Caco-2 (cell line): ENCODE results near the gene SPOCK1. TPM values are rescaled to one million over a fixed set of nuclear protein-coding genes. Genes with fewer than 3 reads are reported as not detected.

Experiments
- BruUV-seq: library from RNA; stranded (reverse); fragments of 400-500 nt; replicated peaks from 2 replicates; lab custom pipeline; 2021; lab: Mats Ljungman, UMichigan
- CTCF ChIA-PET: fragments of 300-600 bp; sonication (Branson Sonifier 250); formaldehyde crosslinking; loops from one replicate; lab custom pipeline; 2022; ENCODE audit warnings: antibody characterized with exemption; lab: Charles Lee
- POLR2A ChIA-PET: fragments of 300-600 bp; sonication (Branson Sonifier 250); formaldehyde crosslinking; loops from one replicate; lab custom pipeline; 2022; ENCODE audit warnings: antibody characterized with exemption; lab: Charles Lee
- DNase-seq, 2 experiments: peaks; one replicate each; pipeline versions ENCODE4 v3.0.0 to v3.0.0-alpha.2; 2020 to 2022
- H3K27me3 ChIP-seq: replicated peaks from 2 replicates; pipeline ENCODE4 v1.6.0; 2011; ENCODE audit warnings: low read length; ENCODE audit not compliant: control insufficient read depth, insufficient read depth
- H3K36me3 ChIP-seq: 2 replicates; pipeline ENCODE4 v1.5.1; 2011; ENCODE audit warnings: low read length; ENCODE audit not compliant: control insufficient read depth, insufficient read depth
- H3K4me1 ChIP-seq: fragments of 250-450 bp; sonication (Bioruptor Pico); 2 replicates; pipeline ENCODE4 v1.5.1; 2020; ENCODE audit warnings: mild to moderate bottlenecking
- H3K4me3 ChIP-seq: 2 replicates; pipeline ENCODE4 v1.5.1; 2011; ENCODE audit warnings: low read depth, mild to moderate bottlenecking, control low read depth, low read length
- H3K9me3 ChIP-seq: fragments of 250-450 bp; sonication (Bioruptor Pico); 2 replicates; pipeline ENCODE4 v1.5.1; 2020; ENCODE audit warnings: mild to moderate bottlenecking, moderate library complexity
- H3K27ac Mint-ChIP-seq: one replicate; pipeline ENCODE4 v1.8.0; 2022; ENCODE audit warnings: mixed read lengths; ENCODE audit not compliant: unreplicated experiment
- H3K27me3 Mint-ChIP-seq: one replicate; pipeline ENCODE4 v1.8.0; 2022; ENCODE audit warnings: mixed read lengths; ENCODE audit not compliant: insufficient read depth, unreplicated experiment
- H3K36me3 Mint-ChIP-seq: one replicate; pipeline ENCODE4 v1.8.0; 2022; ENCODE audit warnings: mild to moderate bottlenecking, mixed read lengths; ENCODE audit not compliant: insufficient read depth, unreplicated experiment
- H3K4me1 Mint-ChIP-seq: one replicate; pipeline ENCODE4 v1.8.0; 2022; ENCODE audit warnings: low read depth, mixed read lengths; ENCODE audit not compliant: unreplicated experiment
- H3K4me3 Mint-ChIP-seq: one replicate; pipeline ENCODE4 v1.8.0; 2022; ENCODE audit warnings: mild to moderate bottlenecking, moderate library complexity, mixed read lengths; ENCODE audit not compliant: unreplicated experiment
- H3K9me3 Mint-ChIP-seq: one replicate; pipeline ENCODE4 v1.8.0; 2022; ENCODE audit warnings: mixed read lengths; ENCODE audit not compliant: unreplicated experiment
- CTCF ChIP-seq, 2 experiments: fragments of 200-600 bp in 1 of 2; IDR thresholded peaks; 1 replicate in 1 of 2; 2 replicates in 1 of 2; pipeline versions ENCODE4 v1.5.1 to v1.8.0; 2011 to 2022; ENCODE audit warnings: antibody characterized with exemption in 1 of 2, control low read depth in 1 of 2, inconsistent platforms in 1 of 2, low read depth in 1 of 2, low read length in 1 of 2, mild to moderate bottlenecking in 1 of 2, moderate library complexity in 1 of 2; ENCODE audit not compliant: insufficient read depth in 1 of 2, severe bottlenecking in 1 of 2, unreplicated experiment in 1 of 2
- intact Hi-C: fragments of 100-400 bp; cut with micrococcal nuclease; formaldehyde crosslinking; loops from one replicate; pipeline ENCODE4 v1.10.0; 2022; ENCODE audit not compliant: unreplicated experiment
- total RNA-seq: library from RNA; stranded (reverse); gene quantifications from 2 replicates; pipeline ENCODE4 v1.2.3, GENCODE V29; 2022

Gene SPOCK1
- total RNA-seq, 1 experiment from 2014 or later, result not detected

GRCh38 chr5:137510671-137511070 lies 11.5 kb upstream of the SPOCK1 start:
- H3K27ac Mint-ChIP-seq, result no peak overlapping the region
- H3K9me3 Mint-ChIP-seq, result no peaks in the 10 kb centered on the region
- TF ChIP-seq CTCF (IDR thresholded peaks at IDR 0.05; ENCODE audit: insufficient read depth in 1 of 2, low read depth in 1 of 2, low read length in 1 of 2, severe bottlenecking in 1 of 2, unreplicated experiment in 1 of 2), result no peak
- H3K9me3 ChIP-seq, result peaks cover 3% of the 10 kb centered on the region; the same call in 1 of the 2 replicates
- H3K4me1 ChIP-seq, result no peaks in the 10 kb centered on the region
- H3K4me1 Mint-ChIP-seq, result no peaks in the 10 kb centered on the region
- H3K36me3 ChIP-seq, result no peaks in the 10 kb centered on the region
- no peak overlapping the region for H3K4me3 ChIP-seq
- H3K4me3 Mint-ChIP-seq, result no peak overlapping the region
- ChIA-PET CTCF (no interaction called here), POLR2A (no interaction called here)
- intact Hi-C loops, result no loop called here
- peaks cover 11% of the 10 kb centered on the region for H3K27me3 Mint-ChIP-seq
- no peaks in the 10 kb centered on the region for H3K36me3 Mint-ChIP-seq
- BruUV-seq, result no TSS peak
- no peak for DNase-seq
- H3K27me3 ChIP-seq, result no peaks in the 10 kb centered on the region; the same call in 1 of the 2 replicates

GRCh38 chr5:137507150-137507549 lies 8.0 kb upstream of the SPOCK1 start:
- H3K4me3 Mint-ChIP-seq, result no peak overlapping the region
- CTCF ChIA-PET, result no interaction called here
- no peaks in the 10 kb centered on the region for H3K27me3 ChIP-seq
- intact Hi-C loops, result no loop called here
- H3K36me3 ChIP-seq, result no peaks in the 10 kb centered on the region
- no peaks in the 10 kb centered on the region for H3K36me3 Mint-ChIP-seq
- H3K9me3 ChIP-seq, result peaks cover 3% of the 10 kb centered on the region; the same call in 1 of the 2 replicates
- DNase-seq, result no peak
- no peak overlapping the region for H3K4me3 ChIP-seq
- H3K4me1 Mint-ChIP-seq, result no peaks in the 10 kb centered on the region
- TF ChIP-seq CTCF (IDR thresholded peaks at IDR 0.05; ENCODE audit: insufficient read depth in 1 of 2, low read depth in 1 of 2, low read length in 1 of 2, severe bottlenecking in 1 of 2, unreplicated experiment in 1 of 2), result no peak
- H3K9me3 Mint-ChIP-seq, result no peaks in the 10 kb centered on the region
- BruUV-seq, result no TSS peak
- no peaks in the 10 kb centered on the region for H3K4me1 ChIP-seq
- peaks cover 15% of the 10 kb centered on the region for H3K27me3 Mint-ChIP-seq
- H3K27ac Mint-ChIP-seq, result no peak overlapping the region
- POLR2A ChIA-PET, result no interaction called here

GRCh38 chr5:137506296-137506695 lies 7.2 kb upstream of the SPOCK1 start:
- Histone ChIP-seq H3K4me3 (no peak overlapping the region), H3K4me1 (no peaks in the 10 kb centered on the region), H3K9me3 (no peaks in the 10 kb centered on the region), H3K27me3 (no peaks in the 10 kb centered on the region), H3K36me3 (no peaks in the 10 kb centered on the region)
- Mint-ChIP-seq H3K4me1 (no peaks in the 10 kb centered on the region), H3K4me3 (no peak overlapping the region), H3K36me3 (no peaks in the 10 kb centered on the region), H3K27me3 (peaks cover 10% of the 10 kb centered on the region), H3K27ac (no peak overlapping the region), H3K9me3 (no peaks in the 10 kb centered on the region)
- intact Hi-C loops, result no loop called here
- TF ChIP-seq CTCF (IDR thresholded peaks at IDR 0.05; ENCODE audit: insufficient read depth in 1 of 2, low read depth in 1 of 2, low read length in 1 of 2, severe bottlenecking in 1 of 2, unreplicated experiment in 1 of 2), result no peak
- ChIA-PET POLR2A (no interaction called here), CTCF (no interaction called here)
- BruUV-seq, result no TSS peak
- no peak for DNase-seq
